ENCODE data around the gene DMC1. TPM values are rescaled to one million over a fixed set of nuclear protein-coding genes. Genes with fewer than 3 reads are reported as not detected.

The DMC1 gene
- total RNA-seq, 1 donor from 2014 or later, result 22.8 TPM

DNA sequence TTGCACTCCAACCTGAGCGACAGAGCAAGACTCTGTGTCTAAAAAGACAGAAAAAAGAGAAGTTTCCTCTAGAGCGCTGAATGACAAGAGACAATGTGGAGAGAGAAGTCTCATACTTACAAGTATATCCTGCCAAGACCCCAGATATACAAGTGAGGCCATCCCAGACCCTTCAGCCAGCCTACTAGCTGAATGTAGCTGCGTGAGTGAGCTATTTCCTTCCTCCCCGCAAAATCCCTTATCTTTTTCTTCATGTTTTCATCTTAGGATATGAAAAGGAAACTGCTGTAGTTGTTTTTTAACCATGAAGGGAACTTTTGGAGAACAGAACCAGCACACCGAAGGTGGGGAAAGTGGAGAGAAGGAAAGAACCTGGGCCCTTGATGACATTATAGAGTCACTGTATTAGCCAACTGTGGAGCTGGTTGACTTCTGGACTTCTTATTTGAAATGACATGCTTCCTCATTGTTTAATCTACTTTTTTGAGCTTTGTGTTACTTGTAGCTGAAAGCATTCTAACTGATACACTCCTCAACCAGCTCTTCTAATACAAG lies 59.5 kb downstream of the DMC1 start:
- peaks cover 3% of the 10 kb centered on the region for H3K4me1 ChIP-seq
- TF ChIP-seq EZH2phosphoT487 (IDR thresholded peaks at IDR 0.05) (no peak), CTCF (IDR thresholded peaks at IDR 0.05) (no peak), EZH2 (IDR thresholded peaks at IDR 0.05) (no peak)
- no peak overlapping the region for H3K9ac ChIP-seq
- Mint-ChIP-seq H3K4me1 (peaks cover 18% of the 10 kb centered on the region), H3K9me3 (no peaks in the 10 kb centered on the region), H3K27ac (no peak overlapping the region), H3K4me3 (no peak overlapping the region), H3K36me3 (peaks cover 2% of the 10 kb centered on the region), H3K27me3 (ENCODE audit: insufficient read depth, low read depth) (peaks cover 15% of the 10 kb centered on the region)
- H3K4me2 ChIP-seq, result no peak overlapping the region
- H3K4me3 ChIP-seq, result no peak overlapping the region
- no peaks in the 10 kb centered on the region for H4K20me1 ChIP-seq (ENCODE audit: low read depth)
- H3F3A ChIP-seq (ENCODE audit: low read depth), result peaks cover 11% of the 10 kb centered on the region
- H3K36me3 ChIP-seq, result no peaks in the 10 kb centered on the region
- no peak overlapping the region for H3K27ac ChIP-seq
- no peak for DNase-seq (ENCODE audit: low spot score)
- no peaks in the 10 kb centered on the region for H3K27me3 ChIP-seq
- H2AFZ ChIP-seq (replicated peaks), result no peak overlapping the region
- no peaks in the 10 kb centered on the region for H3K9me3 ChIP-seq (ENCODE audit: low read depth)
- H3K79me2 ChIP-seq (ENCODE audit: low read depth), result peaks cover 7% of the 10 kb centered on the region

GRCh38 chr22:38506118-38506962 lies 63.6 kb downstream of the DMC1 start, which contains the start of gene DDX17:
TSS of gene DDX17 (minus strand) at chr22:38506311.
- Histone ChIP-seq H3K4me2 (peak within 1 kb of the TSS; percentile 98), H2AFZ (replicated peaks) (peak within 1 kb of the TSS; percentile 80), H3K27ac (peak within 1 kb of the TSS; percentile 99), H3K27me3 (no peaks in the 10 kb centered on the region), H4K20me1 (ENCODE audit: low read depth) (peaks cover 41% of the 10 kb centered on the region), H3K4me3 (peak within 1 kb of the TSS; percentile 94), H3K4me1 (peaks cover 24% of the 10 kb centered on the region), H3F3A (ENCODE audit: low read depth) (peaks cover 35% of the 10 kb centered on the region), H3K79me2 (ENCODE audit: low read depth) (peaks cover 48% of the 10 kb centered on the region), H3K9me3 (ENCODE audit: low read depth) (no peaks in the 10 kb centered on the region), H3K9ac (peak within 1 kb of the TSS; percentile 100), H3K36me3 (peaks cover 20% of the 10 kb centered on the region)
- TF ChIP-seq CTCF (IDR thresholded peaks at IDR 0.05), result no peak
- TF ChIP-seq EZH2phosphoT487 (IDR thresholded peaks at IDR 0.05), result no peak
- no peak for TF ChIP-seq EZH2 (IDR thresholded peaks at IDR 0.05)
- H3K9me3 Mint-ChIP-seq, result no peaks in the 10 kb centered on the region
- peak within 1 kb of the TSS; percentile 100 for H3K27ac Mint-ChIP-seq
- peaks cover 11% of the 10 kb centered on the region for H3K27me3 Mint-ChIP-seq (ENCODE audit: insufficient read depth, low read depth)
- DNase-seq (ENCODE audit: low spot score), result peak; percentile 98
- H3K4me3 Mint-ChIP-seq, result peak within 1 kb of the TSS; percentile 99
- H3K4me1 Mint-ChIP-seq, result peaks cover 41% of the 10 kb centered on the region
- H3K36me3 Mint-ChIP-seq, result peaks cover 25% of the 10 kb centered on the region

GRCh38 chr22:38505541-38506117 lies 64.4 kb downstream of the DMC1 start:
- Histone ChIP-seq H3K9me3 (ENCODE audit: low read depth) (no peaks in the 10 kb centered on the region), H3K4me2 (peak overlapping the region; percentile 98), H3K27ac (peak overlapping the region; percentile 99), H2AFZ (replicated peaks) (peak overlapping the region; percentile 80), H3F3A (ENCODE audit: low read depth) (peaks cover 39% of the 10 kb centered on the region), H3K4me3 (peak overlapping the region; percentile 94), H4K20me1 (ENCODE audit: low read depth) (peaks cover 48% of the 10 kb centered on the region), H3K36me3 (peaks cover 25% of the 10 kb centered on the region), H3K9ac (peak overlapping the region; percentile 100), H3K4me1 (peaks cover 24% of the 10 kb centered on the region), H3K79me2 (ENCODE audit: low read depth) (peaks cover 55% of the 10 kb centered on the region), H3K27me3 (no peaks in the 10 kb centered on the region)
- no peaks in the 10 kb centered on the region for H3K9me3 Mint-ChIP-seq
- H3K27ac Mint-ChIP-seq, result peak overlapping the region; percentile 100
- DNase-seq (ENCODE audit: low spot score), result peak; percentile 83
- peaks cover 11% of the 10 kb centered on the region for H3K27me3 Mint-ChIP-seq (ENCODE audit: insufficient read depth, low read depth)
- H3K4me1 Mint-ChIP-seq, result peaks cover 41% of the 10 kb centered on the region
- H3K4me3 Mint-ChIP-seq, result peak overlapping the region; percentile 99
- H3K36me3 Mint-ChIP-seq, result peaks cover 31% of the 10 kb centered on the region
- TF ChIP-seq EZH2 (IDR thresholded peaks at IDR 0.05) (no peak), CTCF (IDR thresholded peaks at IDR 0.05) (no peak), EZH2phosphoT487 (IDR thresholded peaks at IDR 0.05) (no peak)

Data from neural progenitor cell (in vitro differentiated cells).